HPDE6-E6E7 (cell line): Measurements from ENCODE around the gene PPP1R3E.

Experiments
- DNase-seq: peaks from one replicate; pipeline ENCODE4 v3.0.0; 2011; ENCODE audit warnings: missing footprints; ENCODE audit errors: extremely low spot score

Gene PPP1R3E

DNA sequence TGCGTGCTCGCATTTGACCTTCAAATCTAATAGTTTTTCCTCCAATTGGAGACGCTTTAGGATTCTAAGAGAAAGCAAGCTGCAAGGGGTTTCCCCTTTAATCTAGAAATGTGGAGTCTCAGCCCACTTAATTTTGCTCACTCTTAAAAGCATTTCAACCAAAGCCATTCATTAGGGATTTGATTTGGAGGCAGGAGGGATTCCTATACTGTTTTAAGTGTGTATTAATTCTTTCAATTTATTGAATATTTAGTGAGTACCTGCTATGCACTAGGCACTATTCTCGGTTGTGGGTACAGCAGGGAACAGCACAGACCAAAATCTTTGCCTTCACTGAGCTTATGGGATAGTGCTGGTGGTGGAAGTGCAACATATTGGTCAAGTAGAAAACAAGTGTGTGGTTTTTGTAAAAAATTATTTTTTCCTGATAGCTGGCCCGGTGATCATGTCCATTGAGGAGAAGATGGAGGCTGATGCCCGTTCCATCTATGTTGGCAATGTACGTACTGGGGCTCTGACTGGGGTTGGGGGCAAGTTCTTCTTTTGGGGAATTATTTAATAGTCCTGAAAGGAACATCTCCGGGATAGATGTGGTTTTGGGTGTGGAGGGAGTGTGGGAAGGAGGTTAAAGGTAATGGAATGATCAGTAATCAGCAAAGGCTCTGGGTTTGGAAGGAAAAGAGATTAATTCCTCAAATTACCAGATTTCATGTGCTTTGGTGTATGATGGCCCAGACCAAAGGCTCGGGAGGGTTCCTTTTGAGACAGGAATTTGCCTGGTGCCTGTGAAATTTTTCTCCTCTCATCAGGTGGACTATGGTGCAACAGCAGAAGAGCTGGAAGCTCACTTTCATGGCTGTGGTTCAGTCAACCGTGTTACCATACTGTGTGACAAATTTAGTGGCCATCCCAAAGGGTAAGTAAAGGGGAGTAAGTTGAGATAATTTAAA, 20.2 kb upstream of the PPP1R3E start:
- no peak for DNase-seq

DNA sequence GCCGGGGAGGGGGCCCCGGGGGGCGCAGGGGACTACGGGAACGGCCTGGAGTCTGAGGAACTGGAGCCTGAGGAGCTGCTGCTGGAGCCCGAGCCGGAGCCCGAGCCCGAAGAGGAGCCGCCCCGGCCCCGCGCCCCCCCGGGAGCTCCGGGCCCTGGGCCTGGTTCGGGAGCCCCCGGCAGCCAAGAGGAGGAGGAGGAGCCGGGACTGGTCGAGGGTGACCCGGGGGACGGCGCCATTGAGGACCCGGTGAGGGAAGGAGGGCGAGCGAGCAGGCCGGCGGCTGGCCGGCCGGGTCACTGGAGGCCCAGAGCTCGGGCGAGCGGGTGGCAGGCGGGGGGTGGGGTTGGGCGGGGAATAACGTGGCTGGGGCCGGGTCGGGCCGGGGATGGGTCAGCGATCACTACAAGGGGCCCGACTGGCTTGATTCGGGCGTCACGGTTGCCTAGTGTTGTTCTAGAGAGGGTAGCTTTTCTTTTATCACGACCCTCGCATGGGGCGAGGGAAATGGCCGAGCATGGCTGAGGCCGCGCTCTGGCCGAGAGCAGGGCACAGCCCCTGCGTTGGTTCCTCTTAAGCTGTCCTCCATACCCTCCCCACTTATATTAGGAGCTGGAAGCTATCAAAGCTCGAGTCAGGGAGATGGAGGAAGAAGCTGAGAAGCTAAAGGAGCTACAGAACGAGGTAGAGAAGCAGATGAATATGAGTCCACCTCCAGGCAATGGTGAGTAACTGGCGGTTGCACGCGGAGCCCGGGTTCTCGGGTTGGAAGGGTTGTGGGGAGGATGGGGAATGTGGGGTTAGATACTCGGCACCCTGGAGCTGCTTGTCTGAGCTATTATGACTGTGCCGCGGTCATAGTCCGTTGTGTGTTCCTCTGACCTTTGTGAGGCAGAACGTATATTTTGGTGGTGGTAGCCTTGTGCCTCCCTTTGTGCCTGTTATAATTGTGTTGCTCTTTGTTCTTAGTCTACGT, 19.2 kb upstream of the PPP1R3E start:
- no peak for DNase-seq

- DNase-seq: peak; percentile 92
Observed at GRCh38 chr14:23320584-23321571, 18.2 kb upstream of the PPP1R3E start, which contains the start of gene PABPN1. PABPN1 (plus strand) TSS chr14:23321457; CDS start chr14:23321470, 13 bp downstream.

- DNase-seq: no peak
Observed at GRCh38 chr14:23319746-23320583, 17.3 kb upstream of the PPP1R3E start.

- DNase-seq: no peak
Observed at GRCh38 chr14:23316300-23316699, 13.6 kb upstream of the PPP1R3E start.

DNA sequence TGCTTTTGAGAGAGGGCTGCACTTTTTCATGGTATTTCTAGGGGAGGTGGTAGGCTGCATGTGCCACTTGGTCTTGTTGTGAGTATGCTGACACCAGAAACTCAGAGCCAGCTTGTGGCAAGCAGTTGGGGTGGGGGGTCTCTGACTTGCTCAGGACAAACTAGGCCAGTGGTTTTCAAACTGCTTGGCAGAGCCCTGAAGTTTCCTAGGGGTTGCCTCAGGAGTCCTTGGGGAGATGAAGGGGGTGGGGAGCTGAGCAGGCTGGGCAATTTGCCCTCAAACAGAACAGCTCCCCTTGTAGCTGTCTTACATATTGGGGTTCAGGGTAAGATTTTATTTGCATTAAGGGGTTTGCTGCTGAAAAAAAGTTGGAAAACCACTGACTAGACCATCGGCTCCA, 7.9 kb upstream of the PPP1R3E start:
- no peak for DNase-seq

DNA sequence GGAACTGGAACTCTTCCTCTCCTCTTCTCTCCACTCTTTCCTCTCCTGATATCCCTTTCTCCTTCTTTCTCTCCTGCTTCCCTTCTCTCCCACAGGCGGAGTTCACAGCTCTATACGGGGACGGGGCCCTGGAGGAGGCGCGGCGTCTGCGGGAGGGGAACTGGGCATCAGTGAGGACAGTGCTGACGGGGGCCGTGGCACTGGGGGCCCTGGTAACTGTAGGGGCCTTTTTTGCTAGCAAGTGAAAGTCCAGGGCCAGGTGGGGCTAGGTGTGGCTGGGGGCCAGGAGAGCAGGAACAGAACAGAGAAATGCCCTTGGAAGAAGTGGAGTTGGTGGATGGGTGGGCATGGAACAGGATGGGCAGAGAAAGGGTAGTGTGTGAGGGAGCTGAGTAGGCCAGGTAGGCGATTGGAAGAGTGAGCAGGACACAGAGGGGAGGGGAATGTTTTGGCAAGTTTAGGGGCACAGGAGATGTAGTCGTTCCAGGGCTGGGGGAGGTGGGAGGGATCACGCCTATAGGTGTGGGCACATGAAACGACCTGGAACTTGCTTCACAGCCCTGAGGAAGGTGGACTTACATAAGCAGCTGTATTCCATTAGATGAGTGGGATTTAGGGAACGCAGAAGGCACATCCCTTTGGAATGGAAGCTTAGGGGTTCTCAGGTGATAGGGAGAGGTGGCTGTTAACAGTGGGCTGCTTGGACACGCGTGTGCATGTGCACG, 6.2 kb upstream of the PPP1R3E start:
- DNase-seq: no peak

DNA sequence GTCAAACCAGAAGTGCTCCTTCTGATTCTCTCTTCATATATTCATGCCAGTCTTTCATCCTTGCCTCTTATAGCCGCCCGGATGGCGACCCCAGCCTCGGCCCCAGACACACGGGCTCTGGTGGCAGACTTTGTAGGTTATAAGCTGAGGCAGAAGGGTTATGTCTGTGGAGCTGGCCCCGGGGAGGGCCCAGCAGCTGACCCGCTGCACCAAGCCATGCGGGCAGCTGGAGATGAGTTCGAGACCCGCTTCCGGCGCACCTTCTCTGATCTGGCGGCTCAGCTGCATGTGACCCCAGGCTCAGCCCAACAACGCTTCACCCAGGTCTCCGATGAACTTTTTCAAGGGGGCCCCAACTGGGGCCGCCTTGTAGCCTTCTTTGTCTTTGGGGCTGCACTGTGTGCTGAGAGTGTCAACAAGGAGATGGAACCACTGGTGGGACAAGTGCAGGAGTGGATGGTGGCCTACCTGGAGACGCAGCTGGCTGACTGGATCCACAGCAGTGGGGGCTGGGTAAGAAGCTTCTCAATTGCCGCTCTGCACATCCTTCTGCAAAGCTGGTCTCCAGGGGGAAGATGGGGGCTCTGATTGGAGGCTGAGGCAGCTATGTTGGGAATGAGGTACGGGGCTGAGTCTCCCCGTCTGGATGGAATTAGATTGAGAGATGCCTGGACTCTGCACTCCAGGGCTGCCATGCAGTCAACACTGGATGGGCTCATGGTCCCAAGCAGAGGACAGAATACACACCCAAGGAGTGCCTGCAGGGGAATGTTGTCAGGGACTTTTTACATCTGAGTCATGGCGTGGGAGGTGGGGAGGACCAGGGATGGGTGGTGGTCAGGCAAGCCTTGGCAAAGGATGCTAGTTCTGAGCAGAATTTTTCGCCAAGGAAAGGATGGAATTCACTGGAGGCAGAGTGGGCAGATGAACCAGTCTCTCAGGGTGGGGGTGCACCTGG, 5.3 kb upstream of the PPP1R3E start:
- DNase-seq: no peak

- no peak for DNase-seq
Observed at GRCh38 chr14:23307146-23307530, 4.5 kb upstream of the PPP1R3E start.

- peak; percentile 60 for DNase-seq
Observed at GRCh38 chr14:23306412-23307145, 3.9 kb upstream of the PPP1R3E start, which contains the start of gene BCL2L2. BCL2L2 (plus strand) TSS chr14:23306833; CDS start chr14:23307768, 935 bp downstream.

DNA sequence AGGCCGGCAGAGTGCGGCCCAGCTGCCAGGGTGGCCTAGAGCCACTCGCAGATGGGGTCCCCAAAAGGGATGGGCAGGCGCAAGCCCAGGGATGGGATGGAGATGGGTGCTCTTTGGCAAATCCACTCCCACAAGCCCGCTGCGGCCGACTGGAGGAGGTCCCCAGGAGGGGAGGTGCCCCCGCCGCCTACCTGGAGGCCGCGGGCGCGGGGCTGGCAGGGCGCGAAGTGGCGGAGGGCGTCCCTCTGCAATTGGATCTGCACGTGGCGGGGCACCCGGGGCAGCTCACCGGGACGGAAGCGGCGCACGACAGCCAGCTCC, 730 bp downstream of the PPP1R3E start:
- no peak for DNase-seq

DNA sequence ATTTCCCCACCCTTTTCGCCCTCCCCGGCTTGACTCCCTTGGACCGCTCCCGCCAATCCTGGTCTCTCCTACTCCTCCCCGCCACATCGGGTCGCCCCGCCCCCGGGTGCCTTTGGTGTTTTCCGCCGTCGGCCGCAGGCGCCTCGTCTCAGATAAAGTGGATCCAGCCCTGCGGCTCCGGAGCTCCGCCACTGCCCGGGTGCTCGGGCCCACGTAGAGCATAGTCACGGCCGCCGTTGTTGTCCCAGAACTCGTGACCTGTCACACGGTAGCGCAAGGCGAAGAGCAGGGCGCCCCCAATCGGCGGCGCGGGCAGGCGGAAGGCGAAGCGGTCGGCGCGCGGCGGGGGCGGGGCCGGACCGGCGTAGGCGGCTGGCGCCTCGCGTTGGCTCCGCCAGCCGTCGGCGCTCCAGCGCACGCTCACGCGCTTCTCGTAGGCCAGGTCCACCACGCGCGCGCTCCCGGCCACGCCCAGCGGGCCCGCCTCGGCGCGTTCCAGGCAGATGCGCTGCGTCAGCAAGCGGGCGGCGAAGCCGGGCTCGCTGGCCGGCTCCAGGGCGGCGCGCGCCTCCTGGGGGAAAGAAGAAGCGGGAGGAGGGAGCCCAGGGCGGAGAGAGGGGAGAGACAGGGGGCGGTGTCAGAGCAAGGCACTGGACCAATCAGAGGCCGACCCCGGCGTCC, 1.2 kb downstream of the PPP1R3E start:
- peak; percentile 94 for DNase-seq

DNA sequence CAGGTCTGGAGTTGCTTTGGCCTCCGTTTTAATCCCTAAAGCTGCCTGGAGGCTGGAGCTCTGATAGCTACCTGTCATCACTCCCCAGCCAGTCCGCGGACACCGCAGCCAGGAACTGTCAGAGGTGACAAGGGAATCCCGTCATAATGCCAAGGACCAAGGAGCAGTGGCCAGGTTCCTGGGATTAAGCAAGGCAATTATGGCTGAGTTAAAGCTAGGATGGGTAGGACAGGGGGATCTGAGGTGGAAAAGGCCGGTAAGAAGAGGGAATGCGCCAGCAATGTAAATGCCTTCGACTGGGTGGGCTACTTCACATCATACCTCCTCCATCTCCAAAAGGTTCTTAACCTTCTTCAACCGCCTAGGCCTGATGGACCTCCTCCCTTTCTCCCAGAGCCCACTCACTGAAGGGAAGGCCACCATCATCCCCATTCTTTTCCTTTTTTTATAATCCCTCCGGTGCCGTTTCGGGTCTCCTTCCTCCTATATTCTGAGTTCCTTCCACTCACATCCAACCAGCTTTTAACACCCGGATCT, 1.9 kb downstream of the PPP1R3E start:
- no peak for DNase-seq

GRCh38 chr14:23299986-23300686, 2.5 kb downstream of the PPP1R3E start:
- no peak for DNase-seq

DNA sequence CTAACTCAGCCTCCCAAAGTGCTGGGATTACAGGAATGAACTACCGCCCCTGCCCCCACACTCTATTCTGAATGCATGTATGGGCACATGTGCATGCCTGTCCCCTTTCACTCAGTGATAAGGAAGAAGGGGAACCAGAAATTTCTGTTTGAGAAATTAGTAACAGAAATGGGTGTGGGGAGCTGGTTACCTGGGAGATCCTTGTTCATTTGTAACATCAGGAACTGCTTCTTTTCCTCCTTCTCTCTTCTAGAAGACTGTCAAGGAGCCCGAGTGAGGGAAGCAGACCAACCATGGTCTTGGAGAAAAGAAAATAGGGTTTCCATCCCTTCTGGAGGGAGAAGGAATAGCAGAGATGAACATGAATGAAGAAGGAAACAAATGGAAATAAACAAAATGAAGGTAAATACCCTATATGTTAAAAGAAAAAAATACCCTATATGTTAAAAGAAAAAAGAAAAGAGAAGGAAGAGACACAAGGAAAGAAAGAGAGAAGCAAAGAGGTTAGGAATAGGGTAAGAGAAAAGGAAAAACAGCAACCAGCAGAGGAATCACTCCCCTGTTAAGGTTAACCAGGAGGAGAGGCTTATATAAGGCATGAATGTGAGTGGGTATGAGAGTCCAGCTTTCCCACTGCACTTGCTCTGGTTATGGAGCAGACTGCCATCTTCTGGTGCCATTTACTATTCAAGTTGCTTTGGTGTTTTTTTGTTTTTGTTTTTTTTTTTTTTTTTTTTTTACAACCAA, 3.3 kb downstream of the PPP1R3E start:
- DNase-seq: no peak
